Tibial nerve (tissue), 3 donors: ENCODE measurements around the gene SAFB.

Experiments used
- POLR2A ChIP-seq, 2 donors: fragments of 450-650 bp; IDR thresholded peaks; one replicate each; pipeline ENCODE4 v1.6.1; 2017; ENCODE audit warnings: antibody characterized with exemption in 2 of 2, mild to moderate bottlenecking in 2 of 2, moderate library complexity in 2 of 2
- TF ChIP-seq, protein P1 (sequence below), 5 experiments: fragments of 200-600 bp in 3 of 5; fragments of 450-650 bp in 2 of 5; sonication (generic) in 3 of 5; IDR thresholded peaks; one replicate each; pipeline ENCODE4 v1.5.1; 2016 to 2019; ENCODE audit warnings: antibody characterized with exemption in 5 of 5, mild to moderate bottlenecking in 3 of 5, moderate library complexity in 2 of 5

DNA sequence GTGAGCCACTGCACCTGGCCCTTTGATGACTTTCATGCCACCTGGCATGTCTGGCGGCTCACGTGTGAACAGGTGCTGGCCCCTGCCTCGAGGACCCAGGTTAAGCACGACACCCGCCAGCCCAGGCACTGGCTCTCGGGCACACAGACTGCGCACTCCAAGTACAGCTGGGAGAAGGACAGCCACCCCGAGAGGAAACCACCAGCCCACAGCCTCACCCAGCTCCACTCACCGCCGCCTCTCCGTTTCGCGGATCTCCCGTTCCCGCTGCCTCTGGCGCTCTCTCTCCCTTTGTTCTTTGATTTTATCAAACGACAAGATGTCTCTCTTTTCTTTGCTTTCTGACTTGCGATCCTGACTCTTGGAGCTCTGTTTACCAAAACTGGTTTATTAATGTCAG, 27.8 kb upstream of the SAFB start:
- TF ChIP-seq, protein P1, sequence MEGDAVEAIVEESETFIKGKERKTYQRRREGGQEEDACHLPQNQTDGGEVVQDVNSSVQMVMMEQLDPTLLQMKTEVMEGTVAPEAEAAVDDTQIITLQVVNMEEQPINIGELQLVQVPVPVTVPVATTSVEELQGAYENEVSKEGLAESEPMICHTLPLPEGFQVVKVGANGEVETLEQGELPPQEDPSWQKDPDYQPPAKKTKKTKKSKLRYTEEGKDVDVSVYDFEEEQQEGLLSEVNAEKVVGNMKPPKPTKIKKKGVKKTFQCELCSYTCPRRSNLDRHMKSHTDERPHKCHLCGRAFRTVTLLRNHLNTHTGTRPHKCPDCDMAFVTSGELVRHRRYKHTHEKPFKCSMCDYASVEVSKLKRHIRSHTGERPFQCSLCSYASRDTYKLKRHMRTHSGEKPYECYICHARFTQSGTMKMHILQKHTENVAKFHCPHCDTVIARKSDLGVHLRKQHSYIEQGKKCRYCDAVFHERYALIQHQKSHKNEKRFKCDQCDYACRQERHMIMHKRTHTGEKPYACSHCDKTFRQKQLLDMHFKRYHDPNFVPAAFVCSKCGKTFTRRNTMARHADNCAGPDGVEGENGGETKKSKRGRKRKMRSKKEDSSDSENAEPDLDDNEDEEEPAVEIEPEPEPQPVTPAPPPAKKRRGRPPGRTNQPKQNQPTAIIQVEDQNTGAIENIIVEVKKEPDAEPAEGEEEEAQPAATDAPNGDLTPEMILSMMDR (IDR thresholded peaks at IDR 0.05): no peak
- TF ChIP-seq POLR2A (IDR thresholded peaks at IDR 0.05): no peak
